ENCODE measurements around the gene COPS4.

DNA sequence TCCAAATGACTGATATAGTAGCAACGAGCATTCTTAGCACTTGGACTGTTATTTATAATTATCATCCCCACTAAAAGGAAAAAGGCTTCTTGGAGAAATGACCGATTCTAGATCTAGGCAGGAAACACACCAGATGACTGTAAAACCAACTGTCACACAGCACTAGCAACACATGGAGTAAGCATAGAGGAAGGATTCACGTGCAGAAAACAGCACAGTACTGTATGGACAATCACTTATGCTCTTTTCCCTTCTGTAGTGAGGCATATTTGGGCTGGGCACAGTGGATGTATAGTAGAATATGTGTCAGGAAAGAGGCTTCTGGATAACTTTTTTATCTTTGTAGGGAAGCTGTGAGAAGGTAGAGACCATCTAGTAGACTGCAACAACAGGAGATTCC, 6.0 kb upstream of the COPS4 start:
- TF ChIP-seq POLR2A (IDR thresholded peaks at IDR 0.05): no peak
- TF ChIP-seq, protein P1, sequence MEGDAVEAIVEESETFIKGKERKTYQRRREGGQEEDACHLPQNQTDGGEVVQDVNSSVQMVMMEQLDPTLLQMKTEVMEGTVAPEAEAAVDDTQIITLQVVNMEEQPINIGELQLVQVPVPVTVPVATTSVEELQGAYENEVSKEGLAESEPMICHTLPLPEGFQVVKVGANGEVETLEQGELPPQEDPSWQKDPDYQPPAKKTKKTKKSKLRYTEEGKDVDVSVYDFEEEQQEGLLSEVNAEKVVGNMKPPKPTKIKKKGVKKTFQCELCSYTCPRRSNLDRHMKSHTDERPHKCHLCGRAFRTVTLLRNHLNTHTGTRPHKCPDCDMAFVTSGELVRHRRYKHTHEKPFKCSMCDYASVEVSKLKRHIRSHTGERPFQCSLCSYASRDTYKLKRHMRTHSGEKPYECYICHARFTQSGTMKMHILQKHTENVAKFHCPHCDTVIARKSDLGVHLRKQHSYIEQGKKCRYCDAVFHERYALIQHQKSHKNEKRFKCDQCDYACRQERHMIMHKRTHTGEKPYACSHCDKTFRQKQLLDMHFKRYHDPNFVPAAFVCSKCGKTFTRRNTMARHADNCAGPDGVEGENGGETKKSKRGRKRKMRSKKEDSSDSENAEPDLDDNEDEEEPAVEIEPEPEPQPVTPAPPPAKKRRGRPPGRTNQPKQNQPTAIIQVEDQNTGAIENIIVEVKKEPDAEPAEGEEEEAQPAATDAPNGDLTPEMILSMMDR (IDR thresholded peaks at IDR 0.05): no peak
